Mesothelial cell of epicardium (in vitro differentiated cells): Measurements from ENCODE around the gene TRAIP. TPM values are rescaled to one million over a fixed set of nuclear protein-coding genes. Genes with fewer than 3 reads are reported as not detected.
A peak's percentile ranks its signal among the peaks of the same experiment; 100 is the strongest.
"Not testable (repeated sequence)": the region's sequence is repeated elsewhere in the genome, so short reads cannot be mapped to it uniquely, and the experiment has no call there.

Experiments
- DNase-seq, 2 experiments: peaks; one replicate each; pipeline ENCODE4 v3.0.0; 2021; ENCODE audit warnings: low spot score in 2 of 2; ENCODE audit not compliant: unreplicated experiment in 2 of 2
- H3K27ac Mint-ChIP-seq: 2 replicates; pipeline ENCODE4 v1.8.0; 2021; ENCODE audit warnings: mixed read lengths
- H3K27me3 Mint-ChIP-seq: 2 replicates; pipeline ENCODE4 v1.8.0; 2021; ENCODE audit warnings: low read depth, mixed read lengths
- H3K36me3 Mint-ChIP-seq: 2 replicates; pipeline ENCODE4 v1.8.0; 2021; ENCODE audit warnings: mixed read lengths
- H3K4me1 Mint-ChIP-seq: 2 replicates; pipeline ENCODE4 v1.8.0; 2021; ENCODE audit warnings: mixed read lengths
- H3K4me3 Mint-ChIP-seq: 2 replicates; pipeline ENCODE4 v1.8.0; 2021; ENCODE audit warnings: mild to moderate bottlenecking, moderate library complexity, mixed read lengths
- H3K9me3 Mint-ChIP-seq: 2 replicates; pipeline ENCODE4 v1.8.0; 2021; ENCODE audit warnings: mixed read lengths
- total RNA-seq: library from RNA; stranded (reverse); gene quantifications from 3 replicates; pipeline ENCODE4 v1.2.1, GENCODE V29; 2021
- TF ChIP-seq, protein P1 (sequence below): fragments of 200-600 bp; sonication (generic); IDR thresholded peaks from one replicate; pipeline ENCODE4 v1.5.0; 2021; ENCODE audit warnings: antibody characterized with exemption; ENCODE audit not compliant: unreplicated experiment

TRAIP gene
- total RNA-seq, 1 donor from 2014 or later, result 10.4 TPM

DNA sequence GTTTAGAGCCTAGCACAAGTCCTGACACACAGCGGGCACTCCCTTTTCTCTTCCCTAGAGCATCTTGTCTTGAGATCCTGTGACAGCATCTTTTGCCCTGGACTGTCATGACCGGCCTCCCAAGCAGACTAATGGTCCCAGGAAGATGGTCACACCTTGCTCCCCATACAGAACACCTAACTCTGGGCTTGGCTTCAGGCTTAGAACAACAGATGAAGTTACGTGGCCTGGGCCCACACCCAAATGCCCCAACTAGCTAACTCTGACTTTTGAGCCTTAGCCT, 69.2 kb downstream of the TRAIP start:
- no peak for DNase-seq
- Mint-ChIP-seq H3K4me1 (peaks cover 28% of the 10 kb centered on the region), H3K27me3 (no peaks in the 10 kb centered on the region), H3K36me3 (peaks cover 4% of the 10 kb centered on the region), H3K27ac (peak overlapping the region; percentile 97), H3K4me3 (peak overlapping the region; percentile 84), H3K9me3 (no peaks in the 10 kb centered on the region)
- TF ChIP-seq, protein P1, sequence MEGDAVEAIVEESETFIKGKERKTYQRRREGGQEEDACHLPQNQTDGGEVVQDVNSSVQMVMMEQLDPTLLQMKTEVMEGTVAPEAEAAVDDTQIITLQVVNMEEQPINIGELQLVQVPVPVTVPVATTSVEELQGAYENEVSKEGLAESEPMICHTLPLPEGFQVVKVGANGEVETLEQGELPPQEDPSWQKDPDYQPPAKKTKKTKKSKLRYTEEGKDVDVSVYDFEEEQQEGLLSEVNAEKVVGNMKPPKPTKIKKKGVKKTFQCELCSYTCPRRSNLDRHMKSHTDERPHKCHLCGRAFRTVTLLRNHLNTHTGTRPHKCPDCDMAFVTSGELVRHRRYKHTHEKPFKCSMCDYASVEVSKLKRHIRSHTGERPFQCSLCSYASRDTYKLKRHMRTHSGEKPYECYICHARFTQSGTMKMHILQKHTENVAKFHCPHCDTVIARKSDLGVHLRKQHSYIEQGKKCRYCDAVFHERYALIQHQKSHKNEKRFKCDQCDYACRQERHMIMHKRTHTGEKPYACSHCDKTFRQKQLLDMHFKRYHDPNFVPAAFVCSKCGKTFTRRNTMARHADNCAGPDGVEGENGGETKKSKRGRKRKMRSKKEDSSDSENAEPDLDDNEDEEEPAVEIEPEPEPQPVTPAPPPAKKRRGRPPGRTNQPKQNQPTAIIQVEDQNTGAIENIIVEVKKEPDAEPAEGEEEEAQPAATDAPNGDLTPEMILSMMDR, result no peak

DNA sequence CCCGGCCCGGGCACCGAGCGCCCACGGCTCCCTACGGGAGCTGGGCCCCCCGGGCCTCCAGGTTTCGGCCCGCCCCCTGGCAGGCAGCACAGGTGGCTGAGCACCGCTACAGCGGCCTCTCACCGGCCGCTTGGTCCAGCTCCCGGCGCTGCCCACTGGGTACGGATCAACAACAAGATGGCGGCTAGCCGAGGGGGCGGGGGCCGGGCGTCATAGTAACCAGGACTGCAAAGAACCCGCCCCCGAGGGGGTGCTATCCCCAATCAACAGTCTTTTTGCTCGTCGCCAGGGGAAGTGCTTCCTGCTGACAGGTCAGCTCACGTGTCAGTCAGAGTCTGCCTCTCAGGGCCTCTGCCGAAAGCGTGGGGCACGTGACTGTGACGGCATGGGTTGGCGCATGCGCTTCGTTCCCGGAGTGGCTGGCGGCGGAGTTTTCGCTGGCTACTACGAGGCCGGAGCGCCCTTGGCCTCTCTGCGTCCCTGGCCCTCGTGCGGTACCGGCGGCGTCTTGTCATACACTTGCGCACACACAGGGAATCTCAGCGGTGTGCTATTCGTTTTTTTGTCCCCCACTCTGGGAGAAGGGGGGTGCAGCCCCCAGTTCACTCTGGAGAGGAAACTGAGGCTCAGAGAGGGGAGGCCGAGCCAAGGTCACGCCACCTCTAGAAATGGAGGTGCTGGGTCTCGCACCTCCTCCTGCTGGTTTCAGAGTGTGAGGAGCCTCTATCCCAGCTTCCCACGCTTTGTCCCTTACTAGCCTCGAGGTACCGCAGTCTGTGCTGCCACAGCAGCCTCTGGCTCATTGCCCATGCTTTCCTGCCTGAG, 69.8 kb downstream of the TRAIP start, which contains the start of gene IP6K1:
IP6K1 (minus strand) TSS at position 186 of the 825 bp plus-strand sequence. CDS start 38,502 bp downstream, outside the sequence.
- Mint-ChIP-seq H3K4me3 (peak within 1 kb of the TSS; percentile 84), H3K9me3 (no peaks in the 10 kb centered on the region), H3K27me3 (no peaks in the 10 kb centered on the region), H3K36me3 (peaks cover 4% of the 10 kb centered on the region), H3K27ac (peak within 1 kb of the TSS; percentile 97), H3K4me1 (peaks cover 28% of the 10 kb centered on the region)
- TF ChIP-seq, protein P1, result no peak
- DNase-seq, result peak; percentile 99 to 100

GRCh38 chr3:49785565-49786356, 70.6 kb downstream of the TRAIP start:
- peak overlapping the region; percentile 84 for H3K4me3 Mint-ChIP-seq
- H3K36me3 Mint-ChIP-seq, result peaks cover 7% of the 10 kb centered on the region
- H3K4me1 Mint-ChIP-seq, result peaks cover 23% of the 10 kb centered on the region
- DNase-seq, result peak in 1 of 2 experiments; percentile 53
- TF ChIP-seq, protein P1, result no peak
- H3K27ac Mint-ChIP-seq, result peak overlapping the region; percentile 94
- no peaks in the 10 kb centered on the region for H3K27me3 Mint-ChIP-seq
- no peaks in the 10 kb centered on the region for H3K9me3 Mint-ChIP-seq

- H3K27me3 Mint-ChIP-seq, H3K4me3 Mint-ChIP-seq: not testable (repeated sequence)
- peaks cover 18% of the 10 kb centered on the region for H3K36me3 Mint-ChIP-seq
Observed at GRCh38 chr3:49782277-49782676, 74.1 kb downstream of the TRAIP start.

DNA sequence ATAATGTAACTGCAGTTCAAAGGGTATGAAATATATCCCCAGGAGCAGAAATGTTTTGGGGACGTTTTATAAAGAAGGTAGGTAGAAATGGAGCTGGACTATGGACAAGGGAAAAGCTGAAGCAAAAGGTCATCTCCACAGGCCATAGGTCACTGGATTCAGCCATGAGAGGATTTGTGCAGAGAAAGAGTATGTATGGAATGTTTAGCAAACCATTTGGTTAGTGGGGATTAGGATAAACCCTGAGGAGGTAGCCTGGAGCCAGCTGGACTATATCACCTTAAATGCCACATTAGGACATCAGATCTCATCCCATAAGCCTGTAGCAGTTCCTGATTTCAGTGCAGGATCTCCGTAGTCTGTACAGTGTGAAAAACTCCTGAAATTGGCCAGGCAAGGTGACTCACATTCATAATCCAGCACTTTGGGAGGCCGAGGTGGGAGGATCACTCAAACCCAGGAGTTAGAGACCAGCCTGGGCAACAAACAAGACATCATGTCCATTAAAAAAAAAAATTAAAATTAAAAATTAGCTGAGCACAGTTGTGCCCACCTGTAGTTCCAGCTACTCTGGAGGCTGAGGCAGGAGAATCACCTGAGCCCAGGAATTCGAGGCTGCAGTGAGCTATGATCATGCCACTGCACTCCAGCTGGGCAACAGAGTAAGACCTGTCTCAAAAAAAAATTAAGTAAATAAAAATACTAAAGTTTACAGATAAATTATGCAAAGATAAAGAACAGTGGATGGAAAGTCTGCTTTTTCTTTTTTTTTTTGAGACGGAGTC, 74.8 kb downstream of the TRAIP start:
- Mint-ChIP-seq H3K27ac (peak overlapping the region; percentile 41), H3K9me3 (peaks cover 5% of the 10 kb centered on the region), H3K36me3 (peaks cover 21% of the 10 kb centered on the region), H3K4me1 (peaks cover 16% of the 10 kb centered on the region), H3K4me3 (no peak overlapping the region), H3K27me3 (no peaks in the 10 kb centered on the region)
- TF ChIP-seq, protein P1, result no peak
- peak in 1 of 2 experiments; percentile 20 for DNase-seq

More at GRCh38 chr3:49782277-49782676, 74.1 kb downstream of the TRAIP start:
- DNase-seq, H3K27ac Mint-ChIP-seq, H3K9me3 Mint-ChIP-seq: not testable (repeated sequence)
- H3K4me1 Mint-ChIP-seq, result peaks cover 22% of the 10 kb centered on the region

DNA sequence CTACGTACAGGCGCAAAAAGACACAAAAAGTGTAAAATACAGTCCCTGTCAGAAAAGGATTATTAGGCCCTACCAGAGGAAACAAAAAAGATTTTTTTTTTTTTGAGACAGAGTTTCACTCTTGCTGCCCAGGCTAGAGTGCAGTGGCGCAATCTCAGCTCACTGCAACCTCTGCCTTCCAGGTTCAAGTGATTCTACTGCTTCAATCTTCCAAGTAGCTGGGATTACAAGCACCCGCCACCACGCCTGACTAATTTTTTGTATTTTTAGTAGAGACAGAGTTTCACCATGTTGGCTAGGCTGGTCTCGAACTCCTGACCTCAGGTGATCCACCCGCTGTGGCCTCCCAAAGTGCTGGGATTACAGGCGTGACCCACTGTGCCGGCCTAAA, 75.4 kb downstream of the TRAIP start:
- H3K36me3 Mint-ChIP-seq, result peaks cover 21% of the 10 kb centered on the region
- H3K27ac Mint-ChIP-seq, result peak overlapping the region; percentile 27

More for the DNA sequence above, 75.4 kb downstream of the TRAIP start:
- H3K4me3 Mint-ChIP-seq, H3K9me3 Mint-ChIP-seq, H3K27me3 Mint-ChIP-seq: not testable (repeated sequence)
- DNase-seq, result peak in 1 of 2 experiments; percentile 20
- H3K4me1 Mint-ChIP-seq, result peaks cover 14% of the 10 kb centered on the region
